ENCODE data around the gene ADAMTS3.

ADAMTS3 gene

GRCh38 chr4:72538006-72538405, 31.0 kb downstream of the ADAMTS3 start:
- no peak for ATAC-seq
- TF ChIP-seq OSR1 (CRISPR knock-in tag; IDR thresholded peaks at IDR 0.05) (no peak), ZC3H10 (CRISPR knock-in tag; IDR thresholded peaks at IDR 0.05) (no peak), ZFP30 (CRISPR knock-in tag; IDR thresholded peaks at IDR 0.05) (no peak), CSRNP3 (CRISPR knock-in tag; IDR thresholded peaks at IDR 0.05) (no peak), PATZ1 (CRISPR knock-in tag; IDR thresholded peaks at IDR 0.05; ENCODE audit: borderline replicate concordance) (no peak), ZNF8 (CRISPR knock-in tag; IDR thresholded peaks at IDR 0.05) (no peak), ISL1 (CRISPR knock-in tag; IDR thresholded peaks at IDR 0.05) (no peak), RARB (CRISPR knock-in tag; IDR thresholded peaks at IDR 0.05) (no peak)

- ATAC-seq = no peak
- TF ChIP-seq ARNTL (CRISPR knock-in tag; IDR thresholded peaks at IDR 0.05; ENCODE audit: borderline replicate concordance, low read depth) (no peak), TOX (CRISPR knock-in tag; IDR thresholded peaks at IDR 0.05; ENCODE audit: borderline replicate concordance) (no peak), CSDC2 (CRISPR knock-in tag; IDR thresholded peaks at IDR 0.05) (no peak), CREB5 (CRISPR knock-in tag; IDR thresholded peaks at IDR 0.05; ENCODE audit: low read depth) (no peak), PPARA (CRISPR knock-in tag; IDR thresholded peaks at IDR 0.05; ENCODE audit: borderline replicate concordance) (no peak), ESRRG (CRISPR knock-in tag; IDR thresholded peaks at IDR 0.05) (no peak), ZNF565 (CRISPR knock-in tag; conservative IDR thresholded peaks at IDR 0.05; ENCODE audit: low read depth) (no peak), ZC3H10 (CRISPR knock-in tag; IDR thresholded peaks at IDR 0.05) (no peak), TSHZ2 (CRISPR knock-in tag; IDR thresholded peaks at IDR 0.05) (no peak), RARB (CRISPR knock-in tag; IDR thresholded peaks at IDR 0.05) (no peak), ZFP30 (CRISPR knock-in tag; IDR thresholded peaks at IDR 0.05) (no peak), SNAI2 (CRISPR knock-in tag; IDR thresholded peaks at IDR 0.05) (no peak), BACH2 (CRISPR knock-in tag; IDR thresholded peaks at IDR 0.05; ENCODE audit: borderline replicate concordance) (no peak), OSR1 (CRISPR knock-in tag; IDR thresholded peaks at IDR 0.05) (no peak), GLIS3 (CRISPR knock-in tag; IDR thresholded peaks at IDR 0.05) (no peak), POU6F1 (CRISPR knock-in tag; IDR thresholded peaks at IDR 0.05; ENCODE audit: borderline replicate concordance, low read depth) (no peak)
These were observed 32.6 kb downstream of the ADAMTS3 start for GRCh38 chr4:72536443-72536842.

- ATAC-seq = no peak
- TF ChIP-seq ZFP30 (CRISPR knock-in tag; IDR thresholded peaks at IDR 0.05) (no peak), TCF4 (CRISPR knock-in tag; IDR thresholded peaks at IDR 0.05; ENCODE audit: borderline replicate concordance) (no peak), TSHZ2 (CRISPR knock-in tag; IDR thresholded peaks at IDR 0.05) (no peak), CSDC2 (CRISPR knock-in tag; IDR thresholded peaks at IDR 0.05) (no peak), PATZ1 (CRISPR knock-in tag; IDR thresholded peaks at IDR 0.05; ENCODE audit: borderline replicate concordance) (no peak), GLIS3 (CRISPR knock-in tag; IDR thresholded peaks at IDR 0.05) (no peak), ESRRG (CRISPR knock-in tag; IDR thresholded peaks at IDR 0.05) (no peak), CREB5 (CRISPR knock-in tag; IDR thresholded peaks at IDR 0.05; ENCODE audit: low read depth) (no peak), SNAI2 (CRISPR knock-in tag; IDR thresholded peaks at IDR 0.05) (no peak), ARNTL (CRISPR knock-in tag; IDR thresholded peaks at IDR 0.05; ENCODE audit: borderline replicate concordance, low read depth) (no peak)
These were observed 37.2 kb downstream of the ADAMTS3 start for GRCh38 chr4:72531768-72532290.

Data from SK-N-SH treated with all-trans-retinoic acid at 6 μM for 48 hours (cell line).